ENCODE measurements around the gene CTRL. TPM values are rescaled to one million over a fixed set of nuclear protein-coding genes. Genes with fewer than 3 reads are reported as not detected.
"Not testable (repeated sequence)": the region's sequence is repeated elsewhere in the genome, so short reads cannot be mapped to it uniquely, and the experiment has no call there.

The CTRL gene
- total RNA-seq, 2 donors from 2014 or later, result 0.54 to 2.5 TPM

DNA sequence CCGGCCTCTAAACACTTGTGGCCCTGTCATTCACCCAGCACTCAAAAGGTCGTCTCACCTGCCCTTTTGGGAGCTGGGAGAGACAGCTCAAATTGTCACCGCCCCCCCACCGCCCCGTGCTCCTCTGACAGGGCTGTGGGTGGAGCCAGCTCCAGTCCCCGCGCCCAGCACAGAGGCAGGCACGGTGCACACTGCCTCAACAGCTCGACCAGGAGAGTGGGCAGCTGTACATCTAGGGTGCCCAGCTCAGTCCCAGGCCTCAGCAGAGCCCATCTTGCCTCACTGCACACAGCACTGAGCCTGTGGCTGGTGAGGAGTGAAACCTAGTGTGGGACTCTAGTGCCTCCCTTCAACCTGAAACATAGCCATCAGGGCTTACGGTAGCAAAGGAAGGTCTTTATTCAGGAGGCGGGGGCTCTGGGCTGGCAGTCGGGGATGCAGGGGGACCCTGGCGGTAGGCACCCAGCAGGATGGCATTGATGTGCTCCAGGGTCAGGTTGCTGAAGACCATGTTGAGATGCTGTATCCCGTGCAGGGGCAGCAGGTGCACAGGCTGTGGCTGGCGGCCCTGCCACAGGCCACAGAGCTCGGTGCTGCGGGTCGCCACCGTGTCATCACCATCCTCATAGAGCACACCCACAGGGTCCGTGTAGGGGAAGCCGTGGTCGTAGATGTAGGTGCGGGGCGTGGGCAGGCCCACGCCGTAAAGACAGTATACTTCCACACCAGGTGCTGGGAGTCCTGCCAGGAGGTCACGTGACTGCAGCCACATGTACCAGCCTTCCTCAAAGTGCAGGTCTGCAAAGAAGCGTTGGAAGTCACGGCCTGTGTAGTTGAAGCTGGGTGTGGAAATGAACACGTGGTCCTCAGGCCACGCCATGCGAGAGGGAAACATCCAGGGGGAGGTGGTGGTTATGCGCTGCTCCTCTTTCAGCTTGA is 8.1 kb upstream of the CTRL start:
- Histone ChIP-seq H3K4me3 (no peak overlapping the region), H3K27me3 (replicated peaks; ENCODE audit: insufficient read depth) (no peaks in the 10 kb centered on the region), H3K9me3 (no peaks in the 10 kb centered on the region), H3K36me3 (peaks cover 30% of the 10 kb centered on the region), H3K4me1 (ENCODE audit: control insufficient read depth in 1 of 2, low read depth in 2 of 2) (peaks cover 25 to 30% of the 10 kb centered on the region in 2 donors), H3K27ac (no peak overlapping the region)
- TF ChIP-seq CTCF (IDR thresholded peaks at IDR 0.05), result no peak
- DNase-seq (ENCODE audit: low spot score) (no peak), ATAC-seq (ENCODE audit: insufficient number of reproducible peaks, low FRiP score, low read depth) (no peak)

GRCh38 chr16:67937713-67938112 is 6.1 kb upstream of the CTRL start:
- peaks cover 17 to 21% of the 10 kb centered on the region in 2 donors for H3K4me1 ChIP-seq (ENCODE audit: control insufficient read depth in 1 of 2, low read depth in 2 of 2)
- not testable (repeated sequence) for H3K27me3 ChIP-seq (replicated peaks; ENCODE audit: insufficient read depth); DNase-seq (ENCODE audit: low spot score); ATAC-seq (ENCODE audit: insufficient number of reproducible peaks, low FRiP score, low read depth); H3K9me3 ChIP-seq; H3K4me3 ChIP-seq
- peak overlapping the region; percentile 87 to 89 for H3K27ac ChIP-seq
- peaks cover 25% of the 10 kb centered on the region for H3K36me3 ChIP-seq

- no peaks in the 10 kb centered on the region for H3K9me3 ChIP-seq
- TF ChIP-seq CTCF (IDR thresholded peaks at IDR 0.05), result no peak
- ATAC-seq (ENCODE audit: insufficient number of reproducible peaks, low FRiP score, low read depth), result no peak
- no peak for DNase-seq (ENCODE audit: low spot score)
- H3K36me3 ChIP-seq, result peaks cover 18% of the 10 kb centered on the region
- H3K27me3 ChIP-seq (replicated peaks; ENCODE audit: insufficient read depth), result no peaks in the 10 kb centered on the region
- peaks cover 17 to 21% of the 10 kb centered on the region in 2 donors for H3K4me1 ChIP-seq (ENCODE audit: control insufficient read depth in 1 of 2, low read depth in 2 of 2)
- H3K4me3 ChIP-seq, result peak overlapping the region; percentile 100
- peak overlapping the region; percentile 87 to 89 for H3K27ac ChIP-seq
Measured at GRCh38 chr16:67936880-67937605, 5.4 kb upstream of the CTRL start.

- no peak for TF ChIP-seq CTCF (IDR thresholded peaks at IDR 0.05)
- Histone ChIP-seq H3K36me3 (peaks cover 13% of the 10 kb centered on the region), H3K4me1 (ENCODE audit: control insufficient read depth in 1 of 2, low read depth in 2 of 2) (peaks cover 17 to 21% of the 10 kb centered on the region in 2 donors), H3K9me3 (no peaks in the 10 kb centered on the region), H3K27me3 (replicated peaks; ENCODE audit: insufficient read depth) (no peaks in the 10 kb centered on the region), H3K4me3 (peak within 1 kb of the TSS; percentile 100), H3K27ac (peak within 1 kb of the TSS; percentile 87 to 89)
- DNase-seq (ENCODE audit: low spot score) (no peak), ATAC-seq (ENCODE audit: insufficient number of reproducible peaks, low FRiP score, low read depth) (peak; percentile 4)
Measured at GRCh38 chr16:67936124-67936879, 4.6 kb upstream of the CTRL start, which contains the start of gene PSMB10. Gene PSMB10 (minus strand): TSS chr16:67936850. CDS start chr16:67936749, 101 bp downstream.

- ATAC-seq (ENCODE audit: insufficient number of reproducible peaks, low FRiP score, low read depth), result peak; percentile 81
- no peaks in the 10 kb centered on the region for H3K27me3 ChIP-seq (replicated peaks; ENCODE audit: insufficient read depth)
- DNase-seq (ENCODE audit: low spot score), result peak; percentile 85
Measured at GRCh38 chr16:67935402-67936123, 3.9 kb upstream of the CTRL start.

More at GRCh38 chr16:67935402-67936123, 3.9 kb upstream of the CTRL start:
- Histone ChIP-seq H3K36me3 (peaks cover 12% of the 10 kb centered on the region), H3K27ac (peak overlapping the region; percentile 87 to 89), H3K4me1 (ENCODE audit: control insufficient read depth in 1 of 2, low read depth in 2 of 2) (peaks cover 17 to 21% of the 10 kb centered on the region in 2 donors), H3K9me3 (no peaks in the 10 kb centered on the region), H3K4me3 (peak overlapping the region; percentile 100)
- TF ChIP-seq CTCF (IDR thresholded peaks at IDR 0.05), result peak; percentile 10

All from thoracic aorta (tissue), 2 donors.